ENCODE results near the gene OR5K1.

Gene OR5K1

DNA sequence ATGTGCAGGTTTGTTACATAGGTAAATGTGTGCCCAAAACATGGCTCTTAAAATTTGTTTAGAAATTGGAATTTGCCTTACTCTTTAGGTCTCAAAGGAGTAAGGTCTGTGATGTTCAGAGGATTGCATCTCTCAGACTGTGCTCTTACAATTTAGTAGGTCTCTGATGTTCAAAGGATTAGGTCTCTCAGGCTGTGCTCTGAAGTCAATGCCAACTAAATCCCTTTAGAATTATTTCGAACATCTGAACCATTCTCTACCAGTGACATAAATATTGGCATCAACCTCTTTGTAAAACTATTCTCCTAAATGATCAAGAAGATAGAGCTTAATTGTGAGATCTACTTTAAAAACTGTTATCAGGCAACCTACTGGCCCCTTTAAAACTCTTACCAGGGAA is at the start of gene OR5K1:
Gene OR5K1 (plus strand): TSS at position 301 of the 400 bp plus-strand sequence. CDS start 6,376 bp downstream, outside the sequence.
- no peak for DNase-seq

DNA sequence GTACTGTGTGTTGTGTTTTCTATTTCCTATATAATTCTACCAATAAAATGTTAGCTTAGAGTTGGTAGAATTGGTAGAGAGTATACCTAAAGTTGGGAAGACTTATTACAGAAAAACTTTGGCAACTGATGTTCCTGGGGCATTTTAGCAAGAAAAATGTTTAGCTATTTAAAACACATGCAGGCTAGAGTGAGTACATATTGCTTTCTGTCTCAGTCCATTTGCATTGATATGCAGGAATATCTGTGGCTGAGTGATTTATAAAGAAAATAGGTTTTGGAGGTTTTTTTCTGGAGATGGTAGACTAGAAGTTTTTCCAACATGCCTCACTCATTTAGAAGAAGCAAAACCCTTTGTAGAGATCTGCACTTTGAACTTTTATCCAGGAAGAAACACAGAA is 30.4 kb upstream of the OR5K1 start:
- no peak for DNase-seq

DNA sequence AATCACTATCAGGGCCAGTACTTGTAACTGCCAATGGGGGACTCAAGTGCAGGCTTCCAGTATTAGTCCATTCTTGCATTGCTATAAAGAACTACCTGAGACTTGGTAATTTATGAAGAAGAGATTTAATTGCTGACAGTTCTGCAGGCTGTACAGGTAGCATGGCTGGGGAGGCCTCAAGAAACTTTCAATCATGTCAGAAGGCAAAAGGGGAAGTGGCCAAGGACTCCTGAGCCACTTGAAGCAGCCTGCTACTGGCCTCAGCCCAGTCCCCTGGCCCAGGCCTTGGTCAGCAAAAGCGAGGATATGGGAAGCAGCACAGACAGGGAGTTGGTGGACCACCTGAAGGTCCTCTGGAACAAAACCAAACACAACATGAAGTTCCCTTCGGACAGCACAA is 29.2 kb upstream of the OR5K1 start:
- DNase-seq: no peak

DNA sequence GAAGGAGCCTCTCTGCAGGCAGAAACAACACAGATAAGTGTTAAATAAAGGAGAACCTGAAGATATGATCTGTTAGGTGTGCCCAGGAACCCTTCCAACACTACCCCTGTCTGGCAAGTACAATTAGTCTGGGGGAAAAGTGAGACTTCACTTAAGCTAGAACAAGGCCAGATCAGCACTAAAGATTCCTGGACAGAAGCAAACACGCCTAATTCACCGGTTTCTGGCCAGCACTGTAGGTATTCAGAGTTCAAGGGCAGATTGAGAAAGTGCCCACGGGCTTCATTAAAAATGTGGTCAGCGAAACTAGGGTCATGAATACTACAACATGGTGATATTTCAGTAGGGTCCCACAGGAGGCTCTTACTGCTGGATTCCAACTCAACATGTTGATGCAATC is 28.6 kb upstream of the OR5K1 start:
- DNase-seq: no peak

DNA sequence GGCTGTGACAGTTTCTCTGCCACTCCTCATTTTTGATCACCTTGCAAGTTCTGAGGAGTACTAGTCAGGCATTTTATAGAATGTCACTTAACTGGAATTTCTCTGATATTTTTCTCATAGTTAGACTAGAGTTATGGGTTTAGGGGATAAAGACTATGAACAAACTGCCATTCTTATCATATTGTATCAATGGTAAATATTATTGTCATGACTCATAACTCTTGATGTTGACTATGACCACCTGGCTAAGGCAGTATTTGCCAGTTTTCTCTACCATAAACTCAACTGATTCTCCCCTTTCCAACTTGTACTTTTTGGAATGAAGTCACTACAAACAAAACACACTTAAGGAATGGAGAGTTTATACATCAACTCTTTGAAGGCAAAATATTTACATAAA is 22.7 kb upstream of the OR5K1 start:
- DNase-seq: no peak

DNA sequence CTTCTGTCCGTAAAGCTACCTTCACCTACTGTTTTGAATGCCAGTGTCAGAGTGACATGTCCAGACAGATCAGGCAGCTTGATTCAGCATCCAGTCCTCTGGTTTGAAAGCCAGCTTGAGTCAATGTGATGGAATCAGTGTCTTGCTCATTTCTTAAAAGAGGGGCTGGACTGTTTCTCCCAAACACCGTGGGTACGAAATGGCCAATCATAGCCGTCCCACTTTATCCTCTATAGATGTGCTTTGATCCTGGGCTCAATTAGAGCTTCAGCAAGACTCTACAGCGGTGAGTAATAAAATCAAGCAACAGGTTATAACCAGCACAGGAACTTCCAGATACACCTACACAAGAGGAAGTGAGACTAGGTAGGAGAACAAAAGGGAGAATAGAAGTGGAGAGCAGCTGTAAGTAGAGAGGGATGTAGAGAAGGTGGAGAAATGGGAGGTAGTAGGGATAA is 17.0 kb upstream of the OR5K1 start:
- DNase-seq: no peak

DNA sequence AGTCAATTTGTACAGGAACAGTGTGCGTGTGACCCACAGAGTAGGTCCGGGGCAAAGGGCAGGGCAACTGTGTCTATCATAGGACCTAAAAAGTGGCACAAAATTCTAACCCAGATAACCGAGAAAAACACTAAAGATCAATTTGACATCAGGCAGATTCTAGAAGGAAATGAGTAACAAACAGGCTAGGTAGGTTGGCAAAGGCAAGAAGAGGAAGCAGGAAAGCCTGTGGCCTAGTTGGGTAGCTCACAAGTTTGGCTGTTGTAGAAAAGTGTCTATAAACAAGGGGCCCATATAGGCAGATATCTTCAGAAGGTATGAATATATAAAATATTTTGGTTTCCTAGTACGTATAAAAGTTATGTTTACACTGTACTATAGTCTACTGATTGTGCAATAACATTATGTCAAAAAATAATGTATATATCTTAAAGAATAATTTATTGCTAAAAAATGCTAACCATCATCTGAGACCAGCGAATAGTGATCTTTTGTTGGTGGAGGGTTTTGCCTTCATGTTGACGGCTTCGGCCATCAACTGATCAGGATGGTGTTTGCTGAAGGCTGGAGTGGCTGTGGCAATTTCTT is 13.3 kb upstream of the OR5K1 start:
- DNase-seq: no peak

DNA sequence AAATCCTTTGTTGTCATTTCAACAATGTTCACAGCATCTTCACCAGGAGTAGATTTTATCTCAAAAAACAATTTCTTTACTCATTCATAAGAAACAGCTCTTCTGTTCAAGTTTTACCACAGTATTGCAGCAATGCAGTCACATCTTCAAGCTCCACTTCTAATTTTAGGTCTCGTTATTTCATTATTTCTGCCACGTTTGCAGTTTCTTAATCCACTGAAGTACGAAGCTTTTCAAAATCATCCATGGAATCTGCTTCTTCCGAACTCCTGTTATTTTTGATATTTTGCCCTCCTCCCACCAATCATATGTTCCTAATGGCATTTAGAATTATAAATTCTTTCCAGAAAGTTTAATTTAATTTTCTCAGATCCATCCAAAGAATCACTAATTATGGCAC is 12.6 kb upstream of the OR5K1 start:
- DNase-seq: no peak

DNA sequence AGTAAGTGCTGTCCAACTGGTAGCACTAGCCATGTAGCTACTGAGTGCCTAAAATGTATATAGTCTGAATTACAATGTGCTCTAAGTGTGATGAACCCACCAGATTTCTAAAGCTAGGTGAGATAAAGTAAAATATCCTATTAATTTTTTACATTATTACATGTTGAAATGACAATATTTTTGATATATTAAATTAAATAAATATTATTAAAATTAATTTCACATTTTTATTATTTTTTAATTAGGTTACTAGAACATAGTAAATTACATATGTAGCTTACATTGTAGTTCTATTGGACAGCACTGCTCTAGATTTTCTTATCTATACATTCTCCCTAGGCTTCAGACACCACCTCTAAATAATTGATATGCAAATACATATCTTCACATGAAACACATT is 9.2 kb upstream of the OR5K1 start:
- DNase-seq: no peak

DNA sequence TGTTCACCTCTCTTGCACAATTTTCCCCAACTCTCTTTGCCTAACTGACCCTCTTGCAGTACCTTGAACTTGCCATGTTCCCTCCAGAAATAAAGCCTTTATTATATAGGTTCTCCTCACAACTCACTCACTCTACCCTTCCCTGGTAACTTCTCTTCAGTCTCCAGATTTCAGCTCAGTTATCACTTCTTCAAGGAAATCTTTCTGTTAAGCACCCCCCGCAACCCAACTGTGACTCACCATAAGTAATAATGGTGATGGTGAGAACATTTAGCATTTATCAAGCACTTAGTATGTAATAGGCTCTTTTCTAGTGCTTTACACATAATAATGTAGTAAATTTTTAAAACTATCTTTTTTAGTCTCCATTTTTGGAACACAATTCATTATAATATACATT is 8.1 kb upstream of the OR5K1 start:
- no peak for DNase-seq

DNA sequence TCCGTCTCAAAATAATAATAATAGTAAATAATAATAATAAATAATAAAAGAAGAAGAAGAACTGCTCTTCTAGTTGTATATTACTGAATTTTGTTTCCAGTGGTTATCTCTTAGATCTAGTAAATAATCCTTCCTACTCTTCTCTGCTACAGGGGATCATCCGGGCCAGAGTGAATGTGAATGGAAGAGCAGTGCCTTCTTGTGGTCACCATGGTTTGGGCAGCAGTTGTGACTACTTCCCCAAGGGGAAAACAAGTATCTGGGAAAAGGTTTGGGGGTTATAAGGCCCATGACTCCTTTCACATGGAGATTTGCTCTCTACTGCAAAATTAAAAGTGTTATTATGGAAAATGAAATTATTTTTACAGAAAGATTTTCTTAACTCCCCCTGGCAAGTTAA is 5.5 kb upstream of the OR5K1 start:
- DNase-seq: no peak

DNA sequence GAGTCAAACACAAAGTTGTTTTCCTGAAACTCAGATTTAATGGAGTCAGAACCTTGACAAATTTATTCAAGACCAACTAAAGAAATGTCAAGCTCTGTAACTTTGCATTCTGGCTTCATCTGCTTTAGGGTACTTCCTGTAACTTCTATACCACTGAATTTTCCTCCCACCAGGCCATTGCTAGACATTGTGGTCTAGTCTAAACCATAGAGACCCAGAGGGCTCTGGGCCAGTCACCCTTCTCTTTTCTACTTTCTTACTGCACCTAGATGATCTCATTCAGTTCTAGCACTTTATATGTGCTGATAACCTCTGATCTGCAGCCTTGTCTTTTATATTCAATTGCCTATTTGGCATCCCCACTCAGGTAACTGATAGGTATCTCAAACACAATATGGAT is 2.8 kb upstream of the OR5K1 start:
- DNase-seq: no peak

DNA sequence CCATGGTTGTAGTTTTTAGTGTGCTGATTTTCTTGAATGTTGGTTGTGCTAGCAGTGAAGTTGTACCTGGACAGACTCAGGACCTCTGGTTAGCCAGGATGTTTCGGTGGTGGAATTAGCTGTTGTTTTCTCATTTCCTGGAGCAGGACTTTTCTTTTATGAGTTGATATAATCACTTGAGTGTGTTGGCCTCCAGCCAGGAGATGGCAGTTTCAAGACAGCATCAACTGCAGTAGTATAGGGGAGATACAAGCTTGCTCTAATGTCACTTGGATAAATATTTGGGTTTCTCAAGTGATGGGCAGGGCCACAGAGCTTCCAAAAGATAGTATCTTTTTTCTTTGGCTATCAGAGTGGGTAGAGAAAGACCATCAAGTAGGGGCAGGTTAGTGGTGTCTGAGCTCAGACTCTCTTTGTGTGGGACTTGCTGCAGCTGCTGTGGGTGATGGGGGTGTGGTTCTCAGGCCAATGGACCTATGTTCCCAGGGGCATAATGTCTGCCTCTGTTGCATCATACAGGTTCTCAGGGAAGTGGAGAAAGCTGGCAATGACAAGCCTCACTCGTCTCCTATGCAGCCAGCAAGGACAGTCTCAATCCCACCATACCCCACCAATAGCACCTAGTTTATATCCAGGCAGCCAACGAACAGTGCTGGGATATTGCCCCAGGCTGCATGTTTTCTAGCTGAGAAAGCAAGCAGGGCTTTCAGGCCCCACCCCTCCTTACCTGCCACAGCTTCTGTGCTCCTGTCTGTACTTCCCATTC is 19.9 kb downstream of the OR5K1 start:
- DNase-seq: no peak

DNA sequence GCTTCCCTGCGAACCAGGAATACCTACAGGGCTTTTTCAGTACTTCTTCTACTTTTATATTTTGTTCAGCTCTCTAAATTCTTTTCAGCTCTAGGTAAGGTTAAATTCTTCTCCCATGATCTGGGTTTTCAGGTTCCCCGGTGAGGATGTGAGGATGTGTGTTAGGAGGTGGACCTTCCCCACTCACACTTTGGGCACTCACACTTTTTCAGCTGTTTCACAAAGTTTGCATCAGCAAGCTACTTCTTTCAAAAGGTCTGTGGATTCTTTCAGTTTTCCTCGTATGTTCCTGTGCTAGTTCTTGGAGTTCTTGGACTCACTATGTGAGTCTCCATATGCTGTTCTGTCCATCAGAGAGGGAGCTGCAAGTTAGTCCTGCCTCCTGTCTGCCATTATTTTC is 20.6 kb downstream of the OR5K1 start:
- DNase-seq: no peak

DNA sequence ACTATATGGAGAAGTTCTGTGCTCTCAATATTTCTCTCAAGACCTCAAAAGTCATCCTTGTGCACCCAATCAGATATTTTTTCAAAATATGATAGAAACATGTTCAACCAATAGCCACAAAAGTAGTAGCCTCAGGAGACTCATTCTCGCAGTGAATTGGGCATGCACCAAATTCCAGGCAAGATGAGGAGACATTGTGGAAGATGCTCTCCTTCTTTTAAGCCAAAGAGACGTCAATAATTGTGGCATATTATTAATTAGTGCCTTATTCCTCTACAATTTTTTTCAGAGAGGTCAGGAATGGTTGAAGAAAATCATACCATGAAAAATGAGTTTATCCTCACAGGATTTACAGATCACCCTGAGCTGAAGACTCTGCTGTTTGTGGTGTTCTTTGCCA is 34.4 kb downstream of the OR5K1 start, which contains the start of gene OR5K2:
Gene OR5K2 (plus strand): TSS at position 301 of the 400 bp plus-strand sequence. CDS start 0 bp downstream, at position 301.
- DNase-seq: no peak

DNA sequence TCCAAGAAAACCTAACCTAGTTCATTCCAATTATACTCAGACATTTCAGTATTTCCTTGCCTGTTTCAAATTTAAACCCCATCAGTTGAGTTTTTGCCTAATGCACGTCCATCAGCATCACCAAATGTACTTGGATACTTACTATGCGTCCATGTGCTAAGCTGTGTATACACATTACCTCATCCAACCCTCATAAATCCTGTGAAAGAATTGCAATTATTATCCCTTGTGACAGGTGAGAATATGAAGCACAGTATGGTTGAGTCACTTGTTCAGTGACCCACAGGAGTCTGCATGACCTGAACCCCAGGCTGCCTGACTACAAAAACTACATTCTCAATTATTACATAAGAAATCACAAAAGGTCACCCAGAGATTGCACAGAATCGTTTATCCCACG is 37.0 kb downstream of the OR5K1 start:
- no peak for DNase-seq

DNA sequence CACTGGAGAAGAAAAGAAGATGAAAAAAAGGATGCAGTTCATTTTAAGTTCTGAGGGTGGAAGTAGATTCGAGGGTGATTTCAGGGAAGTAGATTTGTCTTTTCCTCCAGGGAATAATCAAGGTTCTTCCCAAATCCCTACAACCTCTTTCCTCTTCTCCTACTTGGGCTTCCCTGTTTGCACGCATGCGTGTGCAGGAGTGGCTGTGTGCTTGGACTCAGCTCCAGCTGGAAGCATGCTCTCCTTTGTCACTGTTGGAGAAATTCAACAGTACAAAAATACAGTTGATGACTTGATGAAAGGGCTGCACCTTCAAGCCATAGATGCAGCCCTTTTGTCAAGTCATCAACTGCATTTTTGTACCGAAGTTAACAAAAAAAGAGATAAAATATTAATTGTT is 38.3 kb downstream of the OR5K1 start:
- DNase-seq: no peak

DNA sequence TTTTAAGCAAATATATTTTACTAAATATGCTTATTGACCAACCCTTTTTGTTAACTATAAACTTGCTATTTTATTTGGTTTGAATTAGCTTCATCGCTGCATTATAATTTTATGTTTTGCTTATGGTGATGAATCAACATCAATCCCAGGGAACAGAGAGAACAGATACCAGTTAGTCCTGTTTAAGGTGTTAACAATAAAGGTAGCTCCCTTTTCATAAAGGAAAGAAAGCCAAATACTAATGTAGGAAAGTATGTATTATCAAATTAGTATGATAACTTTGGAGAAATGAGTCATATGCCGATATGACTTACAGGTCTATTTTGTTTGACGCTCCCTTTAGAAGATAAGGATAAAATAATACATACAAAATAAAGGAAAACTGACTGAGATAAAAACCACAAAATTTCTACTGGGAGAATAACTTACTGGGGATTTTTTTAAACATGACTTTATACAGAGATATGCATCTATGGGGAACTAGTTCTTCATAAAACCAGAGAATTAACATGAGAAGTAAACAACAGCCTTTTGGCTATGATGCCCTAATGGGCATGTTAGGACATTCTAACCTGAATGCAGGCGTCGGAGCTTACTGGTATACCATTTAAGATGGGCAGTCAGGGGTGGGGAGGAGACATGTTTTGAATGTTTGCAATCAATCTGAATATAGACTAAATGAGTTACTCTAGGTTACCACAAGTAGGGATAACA is 39.0 kb downstream of the OR5K1 start:
- DNase-seq: no peak

DNA sequence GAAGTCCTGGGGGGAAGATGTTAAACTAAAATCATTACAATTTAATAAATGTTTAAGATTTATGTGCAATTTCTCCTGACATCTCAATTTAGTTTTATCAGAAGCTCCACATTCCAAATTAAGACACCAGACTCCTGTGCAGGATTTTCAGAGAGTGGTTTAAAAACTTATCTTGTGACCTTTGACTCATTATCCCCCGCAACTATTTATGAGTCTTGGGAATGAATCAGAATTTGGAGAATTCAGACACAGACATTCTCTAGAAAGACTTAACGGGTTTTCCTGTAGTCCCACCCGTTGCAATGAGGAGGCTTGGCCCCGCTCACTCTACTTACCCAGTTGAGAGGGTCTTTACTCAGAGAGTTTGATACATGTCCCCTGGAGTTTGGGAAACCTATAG is 41.5 kb downstream of the OR5K1 start:
- DNase-seq: no peak

DNA sequence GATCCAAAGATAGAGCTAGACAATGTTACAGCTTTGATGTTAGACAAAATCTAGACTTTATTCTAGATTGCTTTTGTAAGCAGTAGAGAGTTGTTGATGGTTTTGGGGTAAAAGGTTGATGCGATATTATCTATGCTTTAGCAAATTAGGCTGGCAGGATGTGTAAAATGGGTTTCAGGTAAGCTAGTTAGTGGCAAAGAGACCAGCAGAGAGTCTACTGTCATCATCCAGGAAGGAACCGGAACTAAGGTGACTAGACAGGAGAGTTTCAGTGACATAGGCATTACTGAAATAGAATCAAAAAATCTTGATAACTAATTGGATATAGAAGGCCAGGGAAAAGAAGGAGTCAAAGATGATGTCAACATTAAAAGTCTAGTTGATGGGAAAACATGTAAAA is 45.6 kb downstream of the OR5K1 start:
- no peak for DNase-seq

DNA sequence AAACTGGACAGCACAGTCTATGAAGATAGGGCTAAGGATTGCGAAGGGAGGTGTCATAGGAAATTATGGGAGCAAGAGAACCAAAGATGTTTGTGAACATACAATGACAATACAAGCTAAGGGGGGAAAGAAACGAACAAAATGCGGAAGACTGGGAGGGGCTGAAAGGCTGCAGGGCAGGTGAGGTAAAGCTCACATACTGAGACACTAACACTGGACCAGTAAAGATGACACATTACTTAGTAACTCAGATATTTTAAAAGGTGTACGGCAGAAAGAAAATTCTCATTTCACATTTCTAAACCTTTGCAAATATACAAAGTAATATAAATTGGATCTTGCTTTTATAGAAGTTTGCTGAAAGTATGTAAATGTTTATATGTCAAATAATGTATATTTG is 49.6 kb downstream of the OR5K1 start:
- no peak for DNase-seq

DNA sequence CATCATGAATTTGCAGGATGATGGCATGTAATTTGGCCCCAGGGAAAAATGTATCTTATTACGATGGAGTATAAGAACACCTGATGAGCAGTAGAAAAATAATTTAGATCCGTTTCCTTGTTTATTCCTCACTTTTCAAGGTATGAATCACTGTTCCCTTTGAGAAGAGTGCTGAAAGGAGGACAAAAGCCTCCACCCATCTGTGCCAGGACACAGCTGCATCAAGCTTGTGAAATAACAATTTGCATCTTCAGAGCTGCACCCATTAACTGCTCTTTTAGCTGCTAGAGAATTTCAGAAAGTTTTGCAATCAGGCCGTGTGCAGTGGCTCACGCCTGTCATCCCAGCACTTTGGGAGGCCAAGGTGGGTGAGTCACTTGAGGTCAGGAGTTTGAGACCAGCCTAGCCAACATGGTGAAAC is 50.1 kb downstream of the OR5K1 start:
- no peak for DNase-seq

DNA sequence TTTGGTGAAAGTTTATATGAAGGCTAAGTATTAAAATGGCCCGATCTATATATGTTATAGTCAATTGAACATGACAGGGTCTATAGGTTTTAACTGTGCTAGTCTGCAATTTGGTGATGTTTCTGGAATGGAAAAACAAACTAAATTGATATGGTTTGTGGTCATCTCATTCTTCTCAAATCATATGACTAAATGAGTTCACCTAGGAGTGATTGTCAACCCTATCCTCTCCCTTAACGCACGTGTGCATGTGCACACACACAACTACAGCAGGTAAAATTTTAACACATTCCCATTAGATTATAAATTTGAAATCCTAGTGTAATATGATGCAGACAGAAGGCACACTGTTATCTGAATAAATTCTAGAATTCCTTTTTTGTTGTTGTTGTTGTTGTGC is 50.7 kb downstream of the OR5K1 start:
- DNase-seq: no peak

DNA sequence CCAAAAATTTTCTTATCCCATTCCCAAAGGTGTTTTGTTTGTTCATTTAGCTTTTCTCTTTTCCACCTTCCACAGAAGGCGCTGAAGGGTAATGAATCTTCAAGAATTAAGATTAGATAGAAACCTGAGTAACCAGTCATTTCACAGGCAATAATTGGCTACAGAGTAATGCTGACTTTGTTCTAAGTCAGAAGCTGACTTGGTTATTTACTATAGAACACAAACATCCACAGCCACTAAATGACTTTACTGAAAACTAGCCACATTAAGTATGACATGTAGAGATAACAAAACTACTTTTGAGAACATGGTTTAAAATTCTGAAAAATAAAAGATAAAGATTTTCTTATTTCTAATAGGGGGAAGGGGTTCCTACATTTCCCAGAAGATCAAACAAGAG is 51.9 kb downstream of the OR5K1 start:
- no peak for DNase-seq
